PC-3 (cell line): ENCODE data around the gene TIMM9.
A peak's percentile ranks its signal among the peaks of the same experiment; 100 is the strongest.

Source experiments
- CTCF ChIP-seq: fragments of 300-600 bp; sonication (generic); conservative IDR thresholded peaks from 2 replicates; pipeline ENCODE4 v1.5.1; 2017; ENCODE audit warnings: antibody characterized with exemption, low read depth, mild to moderate bottlenecking, low read length
- EZH2 ChIP-seq: fragments of 300-600 bp; sonication (generic); IDR thresholded peaks from one replicate; pipeline ENCODE4 v1.6.1; 2017; ENCODE audit warnings: antibody characterized with exemption, mild to moderate bottlenecking, low read length; ENCODE audit not compliant: unreplicated experiment
- EZH2phosphoT487 ChIP-seq: fragments of 300-600 bp; sonication (generic); IDR thresholded peaks from 2 replicates; pipeline ENCODE4 v1.6.1; 2018; ENCODE audit warnings: mild to moderate bottlenecking, antibody characterized with exemption, low read length, borderline replicate concordance

GRCh38 chr14:58414845-58415244, 12.5 kb downstream of the TIMM9 start:
- TF ChIP-seq EZH2 (no peak), EZH2phosphoT487 (no peak), CTCF (peak; percentile 42; the same call in 1 of the 2 replicates)
